Ovary (tissue), 9 donors: Measurements from ENCODE around the gene ARRDC3. TPM values are rescaled to one million over a fixed set of nuclear protein-coding genes. Genes with fewer than 3 reads are reported as not detected.

Experiments used
- DNase-seq, 5 donors: peaks; one replicate each; pipeline ENCODE4 v3.0.0-alpha.2; 2019 to 2020
- H3K27ac ChIP-seq, 2 donors: fragments of 200-600 bp; one replicate each; pipeline versions ENCODE4 v1.5.1 to v1.8.0; 2019 to 2022
- H3K27me3 ChIP-seq: fragments of 200-600 bp; one replicate; pipeline ENCODE4 v1.8.0; 2022
- H3K36me3 ChIP-seq: fragments of 200-600 bp; sonication (generic); one replicate; pipeline ENCODE4 v1.5.1; 2019
- H3K4me1 ChIP-seq: one replicate; pipeline ENCODE4 v1.8.1; 2013; ENCODE audit warnings: mild to moderate bottlenecking, moderate library complexity; ENCODE audit not compliant: insufficient read depth
- H3K4me3 ChIP-seq: fragments of 200-600 bp; sonication (generic); one replicate; pipeline ENCODE4 v1.5.1; 2017
- H3K9me3 ChIP-seq, 2 donors: fragments of 200-600 bp in 1 of 2; sonication (generic) in 1 of 2; one replicate each; pipeline versions ENCODE4 v1.5.1 to v1.8.1; 2013 to 2019; ENCODE audit warnings: mild to moderate bottlenecking in 1 of 2, moderate library complexity in 1 of 2
- CTCF ChIP-seq, 3 donors: fragments of 450-650 bp in 2 of 3; fragments of 200-600 bp in 1 of 3; IDR thresholded peaks; one replicate each; pipeline versions ENCODE4 v1.5.1 to v1.8.0; 2016 to 2022; ENCODE audit warnings: antibody characterized with exemption in 3 of 3, mild to moderate bottlenecking in 1 of 3
- EP300 ChIP-seq: sonication (generic); formaldehyde crosslinking; IDR thresholded peaks from one replicate; pipeline ENCODE4 v1.6.1; 2017; ENCODE audit warnings: antibody characterized with exemption
- POLR2A ChIP-seq: fragments of 450-650 bp; IDR thresholded peaks from one replicate; pipeline ENCODE4 v1.6.1; 2017; ENCODE audit warnings: antibody characterized with exemption, mild to moderate bottlenecking, moderate library complexity
- WGBS, 3 donors: extraction: QIAGEN DNeasy Blood & Tissue Kit in 1 of 3; methylation state at CpG; one replicate each; pipeline versions ENCODE4 v1.1.5 to v1.1.7; 2013 to 2017; 5-methylcytosine and 5-hydroxymethylcytosine counted together
- intact Hi-C, 4 donors: fragments of 100-400 bp; cut with DNase I; formaldehyde crosslinking; loops; one replicate each; pipeline versions ENCODE4 v1.11.0 to v1.15.1; 2022 to 2023
- polyA plus RNA-seq, 2 donors: library from polyadenylated mRNA; stranded (reverse); fragments of 200-250 nt in 1 of 2; fragments of 350-450 nt in 1 of 2; fragmentation: Illumina TruSeq in 1 of 2; extraction: RNeasy Lipid Tissue Mini Kit (QIAGEN cat#74804) in 1 of 2; gene quantifications; one replicate each; pipeline ENCODE4 v1.2.3, GENCODE V29; 2013 to 2014
- total RNA-seq, 7 donors: library from RNA; depleted of rRNA in 2 of 7; stranded (reverse); fragments of >200 nt in 2 of 7; fragmentation: NEBNext Ultra II Directional in 3 of 7; extraction: Animal tissue kit (Norgen Biotek cat#: 25700) in 3 of 7; gene quantifications; one replicate each; pipeline versions ENCODE4 v1.1.0 to v1.2.4, GENCODE V29; 2016 to 2023
- donor health status: DM: no; HTN: no; CAD: no; lungs with moderate emphysema.
- donor health status: DM: no; HTN: no; CAD: no.
- donor health status: Bipolar disorder and iron deficiency.
- donor health status: DM: yes; HTN: yes; CAD: no.
- donor health status: DM: no; HTN: no; CAD: no.
- donor health status: DM: yes; HTN: yes; CAD: no.

ARRDC3 gene
- total and polyA plus RNA-seq, 9 donors = 30.2 to 176 (median 103) TPM

- H3K27ac ChIP-seq = peak overlapping the region; percentile 62 to 98
- WGBS, 3 donors = 0 to 1% (median 0%) methylated on average over 10 of the region's 10 CpGs
- H3K4me1 ChIP-seq = no peaks in the 10 kb centered on the region
- peak overlapping the region; percentile 62 for H3K4me3 ChIP-seq
- intact Hi-C loops = loop anchor here in 3 of 4 donors (2.0 to 10.0 kb wide), 7 partner anchors 100 to 517 kb away; no protein-coding TSS in a partner anchor
- H3K36me3 ChIP-seq = no peaks in the 10 kb centered on the region
- no peak for TF ChIP-seq CTCF (IDR thresholded peaks at IDR 0.05)
- peak; percentile 54 for TF ChIP-seq POLR2A
- DNase-seq = peak; percentile 79 to 84 (median 82)
- H3K9me3 ChIP-seq = no peaks in the 10 kb centered on the region
- no peaks in the 10 kb centered on the region for H3K27me3 ChIP-seq
Measured at GRCh38 chr5:91381774-91382359, 1.2 kb downstream of the ARRDC3 start.

- Histone ChIP-seq H3K27me3 (no peaks in the 10 kb centered on the region), H3K4me1 (no peaks in the 10 kb centered on the region), H3K9me3 (no peaks in the 10 kb centered on the region), H3K4me3 (peak overlapping the region; percentile 62), H3K36me3 (no peaks in the 10 kb centered on the region), H3K27ac (peak overlapping the region; percentile 29 to 98)
- WGBS, 3 donors = 0% methylated on average over 6 of the region's 6 CpGs
- no peak for DNase-seq
- no peak for TF ChIP-seq CTCF (IDR thresholded peaks at IDR 0.05)
- intact Hi-C loops = loop anchor here in 3 of 4 donors (2.0 to 10.0 kb wide), 7 partner anchors 99 to 517 kb away; no protein-coding TSS in a partner anchor
Measured at GRCh38 chr5:91381239-91381773, 1.8 kb downstream of the ARRDC3 start.

GRCh38 chr5:91380491-91381238 is 2.5 kb downstream of the ARRDC3 start:
- no peaks in the 10 kb centered on the region for H3K4me1 ChIP-seq
- peak overlapping the region; percentile 89 to 98 for H3K27ac ChIP-seq
- TF ChIP-seq EP300 = no peak
- peak; percentile 94 for TF ChIP-seq POLR2A
- 0% methylated on average over 41 to 42 of the region's 42 CpGs for WGBS, 3 donors
- DNase-seq = peak; percentile 98 to 99 (median 99)
- intact Hi-C loops = loop anchor here in 3 of 4 donors (1.0 to 10.0 kb wide), 8 partner anchors 98 to 516 kb away; no protein-coding TSS in a partner anchor
- no peaks in the 10 kb centered on the region for H3K9me3 ChIP-seq
- H3K36me3 ChIP-seq = no peaks in the 10 kb centered on the region
- H3K27me3 ChIP-seq = no peaks in the 10 kb centered on the region
- H3K4me3 ChIP-seq = peak overlapping the region; percentile 62

- WGBS, 3 donors = 0 to 1% (median 0%) methylated on average over 63 to 65 of the region's 65 CpGs
- Histone ChIP-seq H3K27ac (peak overlapping the region; percentile 89 to 98), H3K27me3 (no peaks in the 10 kb centered on the region), H3K4me3 (peak overlapping the region; percentile 62), H3K4me1 (no peaks in the 10 kb centered on the region), H3K36me3 (no peaks in the 10 kb centered on the region), H3K9me3 (no peaks in the 10 kb centered on the region)
- TF ChIP-seq POLR2A (peak; percentile 81), EP300 (no peak), CTCF (IDR thresholded peaks at IDR 0.05) (peak in 2 of 3 donors; percentile 4 to 36)
- intact Hi-C loops = loop anchor here in 3 of 4 donors (1.0 to 10.0 kb wide), 8 partner anchors 98 to 515 kb away; no protein-coding TSS in a partner anchor
- DNase-seq = peak; percentile 93 to 95 (median 94)
Measured at GRCh38 chr5:91379914-91380490, 3.1 kb downstream of the ARRDC3 start.
